SK-N-MC (cell line): ENCODE measurements around the gene KIAA0513.

ENCODE experiments used
- DNase-seq: peaks from one replicate; pipeline ENCODE4 v3.0.0-alpha.2; 2011; ENCODE audit warnings: low read depth, low spot score
- H3K27ac ChIP-seq: fragments of 200-600 bp; sonication (generic); 2 replicates; pipeline ENCODE4 v1.5.1; 2016; ENCODE audit warnings: mixed run types
- H3K36me3 ChIP-seq: fragments of 200-600 bp; sonication (generic); 2 replicates; pipeline ENCODE4 v1.6.1; 2017; ENCODE audit warnings: antibody characterized with exemption, low read length, mixed read lengths; ENCODE audit not compliant: insufficient read depth
- H3K4me3 ChIP-seq: fragments of 200-600 bp; sonication (generic); 2 replicates; pipeline ENCODE4 v1.5.1; 2016
- H3K9ac ChIP-seq: fragments of 200-600 bp; sonication (generic); 2 replicates; pipeline ENCODE4 v1.8.0; 2017; ENCODE audit warnings: mixed run types, mixed read lengths; ENCODE audit not compliant: insufficient read length
- H3K9me3 ChIP-seq: fragments of 200-600 bp; sonication (generic); 2 replicates; pipeline ENCODE4 v1.6.1; 2017; ENCODE audit warnings: low read depth, mild to moderate bottlenecking, antibody characterized with exemption, low read length, moderate library complexity, mixed read lengths
- EZH2 ChIP-seq: fragments of 200-600 bp; sonication (generic); IDR thresholded peaks from one replicate; pipeline ENCODE4 v1.6.1; 2017; ENCODE audit warnings: antibody characterized with exemption
- FOXP2 ChIP-seq: optimal IDR thresholded peaks from 2 replicates; pipeline ENCODE3; 2011; ENCODE audit warnings: mild to moderate bottlenecking, moderate library complexity; ENCODE audit not compliant: insufficient read depth; ENCODE audit errors: extremely low read length, control extremely low read depth
- POLR2AphosphoS5 ChIP-seq: IDR thresholded peaks from 2 replicates; pipeline ENCODE4 v1.6.1; 2012; ENCODE audit warnings: mild to moderate bottlenecking, low read depth, low read length, borderline replicate concordance

The KIAA0513 gene

DNA sequence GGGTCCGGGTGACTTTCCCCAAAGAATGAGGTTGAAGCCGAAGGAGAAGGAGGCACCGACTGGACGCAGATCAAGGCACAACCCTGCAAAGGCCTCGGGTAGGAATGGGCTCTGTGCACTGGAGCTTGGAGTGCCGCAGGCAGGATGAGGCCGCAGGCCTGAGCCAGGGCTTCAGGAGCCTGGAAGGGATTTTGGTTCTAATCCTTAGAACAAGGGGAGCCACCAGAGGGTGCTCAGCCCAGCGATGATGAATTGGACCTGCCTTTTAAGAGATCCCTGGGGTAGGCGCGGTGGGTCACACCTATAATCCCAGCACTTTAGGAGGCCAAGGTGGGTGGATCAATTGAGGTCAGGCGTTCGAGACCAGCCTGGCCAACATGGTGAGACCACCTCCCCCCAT is 76.6 kb downstream of the KIAA0513 start:
- no peaks in the 10 kb centered on the region for H3K36me3 ChIP-seq
- H3K9ac ChIP-seq, result no peak overlapping the region
- H3K9me3 ChIP-seq, result no peaks in the 10 kb centered on the region
- H3K4me3 ChIP-seq, result no peak overlapping the region
- TF ChIP-seq EZH2 (no peak), FOXP2 (no peak), POLR2AphosphoS5 (no peak)
- no peak for DNase-seq
- no peak overlapping the region for H3K27ac ChIP-seq

- Histone ChIP-seq H3K9me3 (no peaks in the 10 kb centered on the region), H3K9ac (no peak overlapping the region), H3K36me3 (no peaks in the 10 kb centered on the region), H3K27ac (no peak overlapping the region), H3K4me3 (no peak overlapping the region)
- no peak for DNase-seq
- no peak for TF ChIP-seq EZH2
- TF ChIP-seq POLR2AphosphoS5, result no peak
- TF ChIP-seq FOXP2, result no peak
Observed at GRCh38 chr16:85104821-85105391, 77.3 kb downstream of the KIAA0513 start.

DNA sequence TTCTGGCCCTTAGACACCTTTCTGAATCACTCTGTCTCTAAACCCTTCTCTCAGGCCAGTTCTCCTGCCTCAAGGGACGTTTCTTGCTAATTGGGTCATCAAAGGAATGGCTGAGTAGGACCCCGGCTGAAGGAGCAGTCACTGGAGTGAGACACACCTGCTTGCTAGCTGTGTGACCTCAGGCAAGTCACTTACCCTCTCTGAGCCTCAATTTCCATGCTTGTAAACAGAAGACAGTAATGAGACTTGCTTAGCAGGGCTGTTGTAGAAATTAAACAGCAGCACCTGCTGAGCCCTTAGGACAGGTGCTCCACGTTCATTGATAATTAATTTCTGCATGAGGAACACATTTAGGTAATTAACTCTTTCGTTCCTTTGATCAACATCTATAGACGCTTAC is 77.9 kb downstream of the KIAA0513 start:
- DNase-seq, result no peak
- Histone ChIP-seq H3K9ac (no peak overlapping the region), H3K4me3 (no peak overlapping the region), H3K27ac (no peak overlapping the region), H3K9me3 (no peaks in the 10 kb centered on the region), H3K36me3 (no peaks in the 10 kb centered on the region)
- no peak for TF ChIP-seq POLR2AphosphoS5
- no peak for TF ChIP-seq FOXP2
- no peak for TF ChIP-seq EZH2

GRCh38 chr16:85107083-85107482 is 79.5 kb downstream of the KIAA0513 start:
- Histone ChIP-seq H3K27ac (no peak overlapping the region), H3K4me3 (no peak overlapping the region), H3K9me3 (no peaks in the 10 kb centered on the region), H3K9ac (no peak overlapping the region), H3K36me3 (no peaks in the 10 kb centered on the region)
- TF ChIP-seq FOXP2, result no peak
- TF ChIP-seq POLR2AphosphoS5, result no peak
- no peak for TF ChIP-seq EZH2
- no peak for DNase-seq

- Histone ChIP-seq H3K27ac (no peak overlapping the region), H3K36me3 (no peaks in the 10 kb centered on the region), H3K9ac (no peak overlapping the region), H3K9me3 (no peaks in the 10 kb centered on the region), H3K4me3 (no peak overlapping the region)
- DNase-seq, result no peak
- TF ChIP-seq POLR2AphosphoS5, result no peak
Observed at GRCh38 chr16:85107532-85107931, 79.9 kb downstream of the KIAA0513 start.

DNA sequence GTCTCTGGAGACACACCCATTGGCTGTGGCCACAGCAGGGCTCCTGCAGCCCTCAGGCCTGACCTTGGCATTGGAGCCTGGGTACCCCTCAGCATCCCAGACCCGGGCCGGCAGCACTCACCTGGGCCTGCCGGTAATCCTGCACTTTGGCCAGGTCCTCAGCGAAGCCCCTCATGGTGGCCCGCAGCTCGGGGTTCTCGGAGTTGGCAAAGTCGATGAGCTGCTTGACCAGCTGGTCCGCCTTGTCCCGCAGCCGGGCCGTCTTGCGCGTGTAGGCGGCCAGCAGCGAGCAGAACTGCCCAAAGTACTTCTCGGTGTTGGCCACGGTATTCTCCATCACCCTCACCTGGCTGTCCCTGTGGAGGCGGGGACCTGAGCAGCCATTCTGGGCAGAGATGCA is 82.5 kb downstream of the KIAA0513 start:
- TF ChIP-seq POLR2AphosphoS5, result no peak
- TF ChIP-seq FOXP2, result no peak
- TF ChIP-seq EZH2, result no peak
- no peak overlapping the region for H3K9ac ChIP-seq
- H3K4me3 ChIP-seq, result no peak overlapping the region
- no peaks in the 10 kb centered on the region for H3K9me3 ChIP-seq
- no peak overlapping the region for H3K27ac ChIP-seq
- no peak for DNase-seq
- no peaks in the 10 kb centered on the region for H3K36me3 ChIP-seq

DNA sequence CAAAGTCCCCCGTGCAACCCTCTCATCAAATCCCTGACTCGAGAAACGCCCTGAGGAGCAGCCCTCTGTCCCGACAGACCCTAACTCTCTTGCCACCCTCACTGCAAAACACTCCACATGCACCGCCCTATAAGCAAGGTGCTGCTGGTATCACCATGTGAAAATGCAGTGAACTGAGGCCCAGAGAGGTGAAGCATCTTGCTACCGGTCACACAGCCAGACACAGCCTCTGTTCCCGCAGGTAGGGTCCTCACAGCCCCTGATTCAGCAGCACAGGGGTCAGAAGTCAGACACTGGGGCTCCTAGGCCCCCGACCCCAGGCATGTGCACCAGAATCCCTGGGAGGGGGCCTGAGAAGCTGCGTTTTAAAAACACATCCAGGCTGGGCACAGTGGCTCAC is 83.6 kb downstream of the KIAA0513 start:
- H3K27ac ChIP-seq, result no peak overlapping the region
- H3K9ac ChIP-seq, result no peak overlapping the region
- TF ChIP-seq POLR2AphosphoS5 (no peak), EZH2 (no peak)
- no peaks in the 10 kb centered on the region for H3K36me3 ChIP-seq
- H3K4me3 ChIP-seq, result no peak overlapping the region
- DNase-seq, result no peak
- H3K9me3 ChIP-seq, result no peaks in the 10 kb centered on the region

- no peak within 1 kb of the TSS for H3K9ac ChIP-seq
- no peak within 1 kb of the TSS for H3K27ac ChIP-seq
- TF ChIP-seq EZH2, result no peak
- TF ChIP-seq POLR2AphosphoS5, result no peak
- no peak for TF ChIP-seq FOXP2
- DNase-seq, result no peak
- no peaks in the 10 kb centered on the region for H3K9me3 ChIP-seq
- H3K4me3 ChIP-seq, result no peak within 1 kb of the TSS
- H3K36me3 ChIP-seq, result no peaks in the 10 kb centered on the region
Observed at GRCh38 chr16:85112364-85112763, 84.8 kb downstream of the KIAA0513 start, which contains the start of gene CIBAR2. CIBAR2 (minus strand) TSS chr16:85112472; CDS start chr16:85112352, 120 bp downstream.

GRCh38 chr16:85113168-85113733 is 85.7 kb downstream of the KIAA0513 start:
- Histone ChIP-seq H3K9me3 (no peaks in the 10 kb centered on the region), H3K27ac (no peak overlapping the region), H3K36me3 (no peaks in the 10 kb centered on the region), H3K4me3 (no peak overlapping the region), H3K9ac (no peak overlapping the region)
- no peak for DNase-seq
- TF ChIP-seq POLR2AphosphoS5, result no peak
- no peak for TF ChIP-seq FOXP2
- no peak for TF ChIP-seq EZH2
